Tibial artery (tissue), 4 donors: ENCODE data around the gene ERC2.

Experiments used
- DNase-seq, 2 donors: peaks; one replicate each; pipeline ENCODE4 v3.0.0-alpha.2; 2019
- H3K27ac ChIP-seq, 2 donors: fragments of 200-600 bp; sonication (generic) in 1 of 2; 1 replicate in 1 of 2; 2 replicates in 1 of 2; pipeline ENCODE4 v1.5.1; 2018 to 2019; ENCODE audit warnings: mild to moderate bottlenecking in 1 of 2
- H3K27me3 ChIP-seq, 2 donors: fragments of 200-600 bp; sonication (generic) in 1 of 2; one replicate each; pipeline versions ENCODE4 v1.5.1 to v1.6.0; 2016 to 2019
- H3K36me3 ChIP-seq, 3 donors: fragments of 200-600 bp; sonication (generic) in 2 of 3; one replicate each; pipeline ENCODE4 v1.5.1; 2016 to 2019; ENCODE audit warnings: mild to moderate bottlenecking in 2 of 3
- H3K4me1 ChIP-seq, 4 donors: fragments of 200-600 bp; sonication (generic) in 2 of 4; 1 replicate in 3 of 4; 2 replicates in 1 of 4; pipeline ENCODE4 v1.5.1; 2016 to 2019
- H3K4me3 ChIP-seq, 2 donors: fragments of 200-600 bp; sonication (generic) in 1 of 2; 1 replicate in 1 of 2; 2 replicates in 1 of 2; pipeline ENCODE4 v1.5.1; 2018 to 2019; ENCODE audit warnings: mild to moderate bottlenecking in 2 of 2
- H3K9me3 ChIP-seq, 3 donors: fragments of 200-600 bp; sonication (generic) in 1 of 3; one replicate each; pipeline ENCODE4 v1.5.1; 2016 to 2019
- CTCF ChIP-seq, 2 experiments: fragments of 200-600 bp in 1 of 2; fragments of 450-650 bp in 1 of 2; IDR thresholded peaks; one replicate each; pipeline ENCODE4 v1.5.1; 2017 to 2019; ENCODE audit warnings: antibody characterized with exemption in 2 of 2, mild to moderate bottlenecking in 1 of 2, moderate library complexity in 1 of 2
- intact Hi-C: fragments of 100-400 bp; cut with DNase I; formaldehyde crosslinking; loops from one replicate; pipeline ENCODE4 v1.15.0; 2023; ENCODE audit warnings: low total_unique reads

The ERC2 gene

GRCh38 chr3:55636300-55637195, 831.7 kb downstream of the ERC2 start:
- no peak for DNase-seq
- H3K27ac ChIP-seq = no peak overlapping the region
- H3K27me3 ChIP-seq = peaks cover 0 to 3% of the 10 kb centered on the region in 2 donors
- no peaks in the 10 kb centered on the region for H3K9me3 ChIP-seq
- no peaks in the 10 kb centered on the region for H3K4me1 ChIP-seq
- H3K36me3 ChIP-seq = no peaks in the 10 kb centered on the region
- no peak overlapping the region for H3K4me3 ChIP-seq
- intact Hi-C loops = no loop called here
- no peak for TF ChIP-seq CTCF (IDR thresholded peaks at IDR 0.05)

- H3K9me3 ChIP-seq = no peaks in the 10 kb centered on the region
- no peak for DNase-seq
These were observed 833.9 kb downstream of the ERC2 start for GRCh38 chr3:55634345-55634744.

GRCh38 chr3:55633333-55633732, 834.9 kb downstream of the ERC2 start:
- Histone ChIP-seq H3K27ac (no peak overlapping the region), H3K9me3 (no peaks in the 10 kb centered on the region), H3K4me3 (no peak overlapping the region), H3K36me3 (no peaks in the 10 kb centered on the region), H3K27me3 (peaks cover 0 to 3% of the 10 kb centered on the region in 2 donors), H3K4me1 (no peaks in the 10 kb centered on the region)
- TF ChIP-seq CTCF (IDR thresholded peaks at IDR 0.05) = no peak
- no peak for DNase-seq
- intact Hi-C loops = no loop called here

More at GRCh38 chr3:55634345-55634744, 833.9 kb downstream of the ERC2 start:
- TF ChIP-seq CTCF (IDR thresholded peaks at IDR 0.05) = no peak
- H3K4me1 ChIP-seq = no peaks in the 10 kb centered on the region
- H3K36me3 ChIP-seq = no peaks in the 10 kb centered on the region
- H3K27ac ChIP-seq = no peak overlapping the region
- no peak overlapping the region for H3K4me3 ChIP-seq
- intact Hi-C loops = no loop called here
- peaks cover 0 to 3% of the 10 kb centered on the region in 2 donors for H3K27me3 ChIP-seq

- no peaks in the 10 kb centered on the region for H3K36me3 ChIP-seq
- H3K27me3 ChIP-seq = no peaks in the 10 kb centered on the region
- no peak overlapping the region for H3K27ac ChIP-seq
- no peak for DNase-seq
- TF ChIP-seq CTCF (IDR thresholded peaks at IDR 0.05) = no peak
- intact Hi-C loops = no loop called here
- H3K4me3 ChIP-seq = no peak overlapping the region
- H3K4me1 ChIP-seq = no peaks in the 10 kb centered on the region
- no peaks in the 10 kb centered on the region for H3K9me3 ChIP-seq
These were observed 836.4 kb downstream of the ERC2 start for GRCh38 chr3:55631766-55632331.

GRCh38 chr3:55630921-55631299, 837.4 kb downstream of the ERC2 start:
- H3K4me1 ChIP-seq = no peaks in the 10 kb centered on the region
- H3K9me3 ChIP-seq = no peaks in the 10 kb centered on the region
- no peak overlapping the region for H3K4me3 ChIP-seq
- H3K27me3 ChIP-seq = no peaks in the 10 kb centered on the region
- intact Hi-C loops = no loop called here
- TF ChIP-seq CTCF (IDR thresholded peaks at IDR 0.05) = no peak
- no peak overlapping the region for H3K27ac ChIP-seq
- DNase-seq = no peak
- no peaks in the 10 kb centered on the region for H3K36me3 ChIP-seq
